ENCODE measurements around the gene OPA3.

OPA3 gene

DNA sequence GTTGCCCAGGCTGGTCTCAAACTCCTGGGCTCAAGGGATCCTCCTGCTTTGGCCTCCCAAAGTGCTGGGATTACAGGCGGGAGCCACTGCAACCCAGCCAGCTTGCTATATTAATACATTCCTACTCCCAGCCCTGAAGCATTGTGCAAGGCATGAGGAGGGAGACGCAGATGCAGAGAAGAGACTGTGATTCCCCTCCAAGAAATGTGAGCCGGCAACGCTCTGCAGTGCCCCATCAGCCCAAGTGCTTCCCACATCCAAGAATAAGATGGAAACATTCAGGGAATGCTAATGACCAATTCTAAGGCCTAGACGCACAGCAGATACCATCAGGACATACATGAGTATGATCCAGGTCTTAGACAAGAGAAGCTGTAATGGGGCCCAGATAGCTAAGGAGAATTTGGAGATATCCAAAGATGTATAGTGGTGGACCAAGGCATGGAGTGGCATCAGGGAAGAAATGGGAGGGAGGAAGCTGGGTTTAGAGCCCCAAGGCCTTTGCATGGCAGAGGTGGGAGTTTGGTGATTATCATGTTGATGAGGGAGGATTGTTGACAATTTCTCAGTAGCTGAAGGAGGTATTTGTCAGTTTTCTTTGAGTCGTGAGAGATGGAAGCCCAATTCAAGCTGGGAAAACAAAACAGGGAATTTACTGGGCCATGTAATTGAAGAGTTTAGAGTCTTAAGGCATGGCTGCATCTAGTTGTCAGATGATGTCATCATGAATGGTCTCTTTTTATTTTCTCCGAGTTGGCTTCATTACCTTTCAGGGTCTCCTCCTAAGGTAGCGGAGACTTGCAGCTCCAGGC lies 83.5 kb downstream of the OPA3 start:
- no peak for DNase-seq

DNA sequence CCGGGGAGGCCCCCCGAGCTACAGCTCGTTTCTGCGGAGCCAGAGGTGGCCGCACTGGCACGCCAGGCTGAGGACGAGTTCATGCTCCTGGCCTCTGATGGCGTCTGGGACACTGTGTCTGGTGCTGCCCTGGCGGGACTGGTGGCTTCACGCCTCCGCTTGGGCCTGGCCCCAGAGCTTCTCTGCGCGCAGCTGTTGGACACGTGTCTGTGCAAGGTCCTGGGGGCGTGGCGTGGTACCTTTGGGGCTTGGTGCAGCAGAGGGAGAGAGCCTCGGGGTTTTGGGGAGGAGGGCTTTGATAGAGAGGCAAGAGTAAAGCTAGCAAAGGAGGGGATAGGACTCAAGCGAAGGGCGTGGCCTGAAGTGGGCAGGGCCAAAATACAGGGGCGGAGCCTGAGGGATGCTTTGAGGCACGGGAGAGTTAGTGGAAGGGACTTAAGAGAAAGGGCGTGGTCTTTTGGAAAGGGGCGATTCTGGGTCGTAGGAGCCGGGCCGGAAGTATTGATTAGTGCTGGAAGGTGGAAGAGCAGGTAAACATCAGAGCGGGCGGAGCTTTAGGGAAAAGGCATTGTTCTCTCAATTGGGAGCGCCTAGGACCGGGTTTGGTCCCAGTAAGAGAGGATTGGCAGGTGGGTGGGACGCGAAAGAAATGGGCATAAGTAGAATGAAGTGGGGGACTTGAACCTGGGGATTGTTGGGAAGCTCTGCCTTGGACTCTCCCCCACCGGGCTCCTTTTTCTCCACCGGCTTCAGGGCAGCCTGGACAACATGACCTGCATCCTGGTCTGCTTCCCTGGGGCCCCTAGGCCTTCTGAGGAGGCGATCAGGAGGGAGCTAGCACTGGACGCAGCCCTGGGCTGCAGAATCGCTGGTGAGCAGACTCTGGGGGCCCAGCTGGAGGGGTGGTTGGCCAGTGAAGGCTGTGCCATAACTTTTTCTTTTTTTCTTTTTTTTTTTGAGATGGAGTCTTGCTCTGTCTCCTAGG lies 85.1 kb downstream of the OPA3 start:
- peak; percentile 43 to 60 for DNase-seq

- DNase-seq, result peak in 1 of 2 donors; percentile 7
Measured at GRCh38 chr19:45498411-45499195, 86.0 kb downstream of the OPA3 start, which contains the start of gene PPM1N. Gene PPM1N (plus strand): TSS chr19:45498443. CDS start chr19:45498473, 30 bp downstream.

DNA sequence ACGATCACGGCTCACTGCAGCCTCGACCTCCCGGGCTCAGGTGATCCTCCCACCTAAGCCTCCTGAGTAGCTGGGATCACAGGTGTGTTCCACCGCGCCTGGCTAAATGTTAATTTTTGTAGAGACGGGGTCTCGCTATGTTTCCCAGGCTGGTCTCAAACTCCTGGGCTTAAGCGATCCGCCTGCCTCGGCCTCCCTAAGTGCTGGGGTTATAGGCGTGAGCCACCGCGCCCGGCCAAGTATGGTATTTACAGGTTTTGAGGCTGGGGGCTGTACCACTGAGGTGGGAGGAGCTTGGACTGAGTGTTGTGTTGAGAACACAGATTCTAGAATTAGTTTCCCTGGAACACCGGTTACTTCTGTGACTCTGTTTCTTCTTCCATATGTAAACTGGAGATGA lies 86.8 kb downstream of the OPA3 start:
- no peak for DNase-seq

DNA sequence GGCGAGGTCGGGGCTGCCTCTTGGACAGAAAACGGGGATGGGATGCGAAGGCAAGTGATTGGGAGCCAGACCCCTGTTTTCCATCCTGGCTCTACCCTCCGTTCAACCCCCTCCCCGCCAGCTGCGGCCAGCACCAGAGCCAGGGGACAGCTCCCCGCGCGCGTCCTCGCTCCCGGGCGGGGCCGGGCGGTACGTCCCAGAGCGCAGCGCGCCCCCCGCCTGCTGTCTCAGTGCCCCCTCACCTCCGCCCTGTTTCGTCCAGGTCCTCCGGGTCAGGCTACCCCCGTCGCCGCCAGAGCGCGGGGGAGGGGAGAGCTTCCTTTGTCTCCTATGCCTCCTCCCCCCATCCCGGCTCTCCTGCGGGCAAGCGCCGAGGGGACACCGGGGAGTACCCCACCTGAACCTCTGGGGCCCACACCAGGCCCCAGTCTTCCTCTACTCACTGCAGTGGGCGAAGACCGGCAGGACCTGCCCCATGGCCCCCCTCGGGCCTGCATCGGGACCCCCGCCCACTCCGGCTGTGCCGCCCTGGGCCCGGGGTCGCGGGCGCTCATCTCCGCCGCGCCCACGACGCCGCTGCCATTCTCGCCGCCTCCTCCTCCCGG lies 88.2 kb downstream of the OPA3 start:
- DNase-seq, result peak in 1 of 2 donors; percentile 18

DNA sequence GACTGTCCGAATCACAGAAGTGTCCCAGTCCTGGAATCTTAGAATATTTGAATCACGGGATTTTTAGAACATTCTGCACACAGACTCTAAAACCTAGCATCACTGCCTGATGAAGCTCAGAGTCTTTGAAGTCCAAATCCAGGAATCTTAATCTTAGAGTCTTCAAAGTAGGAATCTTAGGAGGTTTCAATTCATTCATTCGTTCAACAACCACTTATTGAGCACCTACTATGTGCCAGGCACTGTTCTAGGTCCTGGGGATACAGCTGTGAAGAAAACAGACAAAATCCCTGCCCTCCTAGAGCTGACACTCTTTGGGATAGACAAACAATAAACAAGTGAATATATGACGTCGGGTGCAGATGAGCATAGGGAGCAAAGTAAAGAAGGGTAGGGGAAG lies 89.4 kb downstream of the OPA3 start:
- DNase-seq, result no peak

GRCh38 chr19:45494261-45494916 lies 90.2 kb downstream of the OPA3 start:
- DNase-seq, result no peak

GRCh38 chr19:45492627-45493470 lies 91.8 kb downstream of the OPA3 start:
- peak in 1 of 2 donors; percentile 36 for DNase-seq

- DNase-seq, result no peak
Measured at GRCh38 chr19:45492137-45492626, 92.4 kb downstream of the OPA3 start.

GRCh38 chr19:45489216-45489855 lies 95.3 kb downstream of the OPA3 start:
- no peak for DNase-seq

GRCh38 chr19:45488708-45489107 lies 95.9 kb downstream of the OPA3 start:
- DNase-seq, result no peak

DNA sequence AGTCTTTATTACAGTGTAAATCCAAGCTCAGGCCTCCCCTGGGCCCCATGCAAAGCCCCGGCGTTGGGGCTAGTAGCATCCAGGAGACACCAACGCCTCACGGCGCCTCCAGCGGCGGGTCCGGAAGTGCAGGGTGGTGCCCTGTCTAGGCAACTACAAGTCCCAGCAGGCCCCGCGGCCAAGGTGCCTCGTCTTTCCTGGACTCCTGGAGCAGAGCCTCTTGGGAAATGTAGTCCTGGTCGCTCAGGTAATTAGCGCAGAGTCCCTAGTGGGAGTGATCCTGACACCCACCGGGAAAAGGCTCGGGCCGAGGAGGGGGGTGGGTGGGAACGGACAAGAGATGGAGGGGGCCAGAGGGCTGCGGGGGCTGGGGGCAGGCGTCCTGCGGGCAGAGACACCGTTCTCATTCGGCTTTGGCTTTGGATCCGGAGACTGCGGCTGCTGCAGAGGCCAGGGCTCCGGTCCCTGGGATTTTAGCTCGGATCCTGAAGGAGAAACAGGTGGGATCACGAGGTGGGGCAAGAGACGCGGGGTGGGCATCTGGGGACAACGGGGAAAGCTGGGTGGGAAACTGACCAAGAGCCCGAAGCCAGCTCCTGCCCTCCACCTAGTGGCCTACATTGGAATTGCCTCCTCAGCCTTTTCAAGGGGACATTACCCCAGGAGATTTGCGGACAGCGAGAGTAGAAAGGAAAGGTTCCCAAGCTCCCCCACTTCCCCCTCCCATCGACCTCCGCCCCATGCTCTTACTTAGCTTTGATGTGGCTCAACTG lies 99.1 kb downstream of the OPA3 start:
- DNase-seq, result peak; percentile 95 to 98

DNA sequence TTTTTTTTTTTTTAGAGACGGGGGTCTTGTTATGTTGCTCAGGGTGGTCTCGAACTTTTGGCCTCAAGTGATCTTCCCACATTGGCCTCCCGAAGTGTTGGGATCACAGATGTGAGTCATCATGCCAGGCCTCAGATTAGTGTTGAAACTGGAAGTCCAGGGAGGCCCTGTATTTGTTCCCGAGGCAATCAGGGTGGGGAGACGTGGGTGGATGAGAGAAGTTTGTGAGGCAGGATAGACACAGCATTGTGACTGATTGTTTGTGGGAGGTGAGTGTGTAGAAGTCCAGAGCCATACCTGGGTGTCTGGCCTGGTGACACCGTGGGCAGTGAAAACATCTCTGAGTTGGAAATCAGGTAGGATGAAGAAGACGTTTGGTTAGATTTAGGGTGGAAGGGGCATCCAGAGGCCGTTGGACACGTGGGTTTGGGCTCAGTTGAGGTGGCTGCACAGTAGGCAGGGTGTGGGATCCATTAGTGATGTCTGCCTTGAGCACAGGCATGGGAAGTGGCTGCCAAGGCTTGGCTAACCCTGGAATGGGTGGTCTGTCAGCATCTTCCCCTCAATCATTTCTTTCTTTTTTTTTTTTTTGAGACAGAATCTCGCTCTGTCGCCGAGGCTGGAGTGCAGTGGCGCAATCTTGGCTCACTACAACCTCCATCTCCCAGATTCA lies 100.2 kb downstream of the OPA3 start:
- DNase-seq, result peak; percentile 55 to 83

DNA sequence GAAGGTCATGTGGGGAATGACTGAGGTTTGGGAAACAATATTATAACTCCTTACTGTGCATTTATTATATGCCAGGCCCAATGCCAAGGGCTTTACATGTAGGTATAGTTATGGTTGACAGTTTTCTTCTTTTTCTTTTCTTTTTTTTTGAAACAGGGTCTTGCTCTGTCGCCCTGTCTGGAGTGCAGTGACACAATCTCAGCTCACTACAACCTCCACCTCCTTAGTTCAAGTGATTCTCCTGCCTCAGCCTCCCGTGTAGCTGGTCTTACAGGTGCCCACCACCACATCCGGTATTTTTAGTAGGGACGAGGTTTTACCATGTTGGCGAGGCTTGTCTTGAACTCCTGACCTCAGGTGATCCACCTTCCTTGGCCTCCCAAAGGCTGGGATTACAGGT lies 101.6 kb downstream of the OPA3 start:
- no peak for DNase-seq

DNA sequence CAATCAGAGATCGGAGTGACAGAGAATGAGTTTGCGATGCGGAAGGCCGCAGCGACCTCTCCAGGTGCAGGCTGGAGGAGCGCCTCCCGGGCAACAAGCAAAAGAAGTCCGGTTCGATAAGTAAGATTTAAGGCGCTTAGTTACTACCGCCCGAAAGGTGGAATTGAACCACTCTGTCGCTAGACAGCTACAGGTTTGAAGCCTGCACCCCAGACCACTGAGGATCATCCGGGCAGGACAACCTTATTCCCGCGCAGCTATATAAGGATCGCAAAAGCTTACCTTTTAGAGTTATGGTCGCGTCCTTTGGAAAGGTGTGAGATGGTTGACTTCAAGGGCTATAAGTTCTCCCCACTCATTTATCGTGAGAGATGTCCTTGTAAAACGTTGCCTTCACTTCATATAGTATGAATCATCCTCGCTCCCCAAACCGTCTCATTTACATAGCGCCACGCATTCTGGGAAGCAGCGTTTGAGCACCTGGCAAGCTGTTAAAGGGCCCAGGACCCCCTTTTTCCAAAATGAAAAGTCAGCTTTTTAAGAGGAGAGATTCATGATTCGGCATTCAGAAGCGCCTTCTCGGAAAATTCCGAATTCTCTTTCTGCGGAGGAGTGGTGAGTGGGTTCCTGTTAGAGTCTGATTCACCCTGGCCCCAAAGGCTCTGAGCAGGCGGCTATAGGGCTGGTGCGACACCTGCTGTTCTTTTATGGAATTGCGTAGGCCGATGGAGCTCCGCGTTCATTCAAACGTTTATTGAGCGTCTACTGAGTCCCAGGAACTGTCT lies 106.0 kb downstream of the OPA3 start:
- peak; percentile 92 to 95 for DNase-seq

DNA sequence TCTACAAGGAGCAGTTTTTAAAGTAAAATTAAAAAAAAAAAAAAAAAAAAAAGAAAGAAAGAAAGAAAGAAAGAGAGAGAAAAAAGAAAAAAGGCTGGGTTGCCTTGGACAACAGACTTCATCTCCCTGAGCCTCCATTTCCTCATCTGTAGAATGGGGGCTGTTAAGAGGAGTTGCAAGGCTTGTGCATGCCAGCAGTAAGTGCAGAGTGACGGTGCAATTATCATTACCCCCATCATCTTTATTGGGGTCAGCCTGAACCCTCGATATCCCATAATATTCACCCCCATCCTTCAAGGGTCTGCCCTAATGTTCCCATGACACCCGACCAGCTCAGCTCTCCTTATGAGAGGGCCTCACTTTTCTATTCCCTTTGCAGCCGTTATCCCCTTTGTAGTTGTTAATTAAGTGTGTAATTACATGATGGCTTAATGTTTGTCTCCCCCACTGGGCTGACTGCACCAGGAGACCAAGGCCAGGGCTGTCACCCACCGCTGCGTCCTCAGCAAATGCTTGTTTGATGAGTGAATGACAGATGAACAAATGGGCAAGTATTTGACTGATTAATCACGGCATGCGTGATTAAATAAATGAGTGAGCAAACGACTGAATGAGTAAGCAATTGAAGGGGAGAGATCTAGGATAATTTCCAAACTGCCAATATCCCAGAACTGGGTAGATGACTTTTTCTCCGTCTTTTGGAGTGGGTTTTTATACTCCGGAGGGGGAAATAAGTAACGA lies 106.7 kb downstream of the OPA3 start:
- DNase-seq, result no peak

Measured in inflammatory macrophage (primary cell).